ENCODE measurements around the gene IL11RA. TPM values are rescaled to one million over a fixed set of nuclear protein-coding genes. Genes with fewer than 3 reads are reported as not detected.
A peak's percentile ranks its signal among the peaks of the same experiment; 100 is the strongest.

IL11RA gene
- total and polyA plus RNA-seq, 9 of the 15 experiments (the other 6 are each of a cell fraction or from before 2014, with no cell fraction given): 0.11 to 5.8 (median 2.8) TPM

- TF ChIP-seq PHTF2 (CRISPR knock-in tag; IDR thresholded peaks at IDR 0.05): no peak
- TF ChIP-seq RBBP5 (IDR thresholded peaks at IDR 0.05; ENCODE audit: borderline replicate concordance, insufficient read depth, low read length, poor library complexity, severe bottlenecking): peak; percentile 64
- no peak for TF ChIP-seq GTF3C2 (IDR thresholded peaks at IDR 0.05; ENCODE audit: borderline replicate concordance, extremely low read depth, insufficient read length)
- no peak for TF ChIP-seq NR1H2 (CRISPR knock-in tag; IDR thresholded peaks at IDR 0.05)
- TF ChIP-seq EGR1 (conservative IDR thresholded peaks at IDR 0.05): peak; percentile 55
- TF ChIP-seq NFYB (IDR thresholded peaks at IDR 0.05; ENCODE audit: extremely low read depth, insufficient read length): peak; percentile 95
- no peak for TF ChIP-seq ZNF507 (tag; conservative IDR thresholded peaks at IDR 0.05)
- TF ChIP-seq ZNF347 (CRISPR knock-in tag; IDR thresholded peaks at IDR 0.05; ENCODE audit: low read depth): no peak
- TF ChIP-seq FOXO4 (CRISPR knock-in tag; IDR thresholded peaks at IDR 0.05): no peak
- no peak for TF ChIP-seq BMI1 (IDR thresholded peaks at IDR 0.05; ENCODE audit: low read length)
- TF ChIP-seq ZBTB12 (CRISPR knock-in tag; IDR thresholded peaks at IDR 0.05): no peak
- no peak for TF ChIP-seq GABPB2 (CRISPR knock-in tag; conservative IDR thresholded peaks at IDR 0.05)
- no peak for TF ChIP-seq ZNF134 (CRISPR knock-in tag; conservative IDR thresholded peaks at IDR 0.05)
- no peak for TF ChIP-seq ZNF263 (CRISPR knock-in tag; IDR thresholded peaks at IDR 0.05; ENCODE audit: borderline replicate concordance)
- no peak for TF ChIP-seq ASH1L (IDR thresholded peaks at IDR 0.05; ENCODE audit: borderline replicate concordance, low read depth, partially characterized antibody)
- TF ChIP-seq RCOR1 (IDR thresholded peaks at IDR 0.05; ENCODE audit: borderline replicate concordance in 1 of 2, low read depth in 2 of 2, low read length in 2 of 2): no peak
- no peak for TF ChIP-seq TEAD2 (tag; IDR thresholded peaks at IDR 0.05)
- no peak for TF ChIP-seq ZNF12 (CRISPR knock-in tag; IDR thresholded peaks at IDR 0.05)
- TF ChIP-seq KAT2B (IDR thresholded peaks at IDR 0.05; ENCODE audit: low read depth, low read length): no peak
- peak; percentile 23; the same call in 1 of the 2 replicates for TF ChIP-seq SMARCC2 (IDR thresholded peaks at IDR 0.05; ENCODE audit: low read depth)
- no peak for TF ChIP-seq GMEB1 (CRISPR knock-in tag; IDR thresholded peaks at IDR 0.05)
Observed at GRCh38 chr9:34646211-34647083, 5.5 kb upstream of the IL11RA start, which contains the start of gene GALT (continued).
